ENCODE data around the gene CSF3R.
"Not testable (repeated sequence)": the region's sequence is repeated elsewhere in the genome, so short reads cannot be mapped to it uniquely, and the experiment has no call there.

The CSF3R gene

GRCh38 chr1:36511804-36512798, 29.4 kb upstream of the CSF3R start:
- DNase-seq = no peak
- H3K9me3 ChIP-seq (ENCODE audit: severe bottlenecking) = no peaks in the 10 kb centered on the region
- H3K36me3 ChIP-seq = no peaks in the 10 kb centered on the region
- H3K27me3 ChIP-seq (ENCODE audit: insufficient read depth, low read depth, severe bottlenecking) = no peaks in the 10 kb centered on the region
- no peak overlapping the region for H3K4me3 ChIP-seq (ENCODE audit: low read depth, low read length)
- TF ChIP-seq CTCF (IDR thresholded peaks at IDR 0.05; ENCODE audit: low read depth, low read length) = no peak
- no peak overlapping the region for H3K27ac ChIP-seq

GRCh38 chr1:36511220-36511619, 28.5 kb upstream of the CSF3R start:
- DNase-seq; H3K27ac ChIP-seq; H3K9me3 ChIP-seq (ENCODE audit: severe bottlenecking); H3K4me3 ChIP-seq (ENCODE audit: low read depth, low read length); H3K36me3 ChIP-seq; H3K27me3 ChIP-seq (ENCODE audit: insufficient read depth, low read depth, severe bottlenecking): not testable (repeated sequence)

- no peak for DNase-seq
- Histone ChIP-seq H3K36me3 (no peaks in the 10 kb centered on the region), H3K9me3 (ENCODE audit: severe bottlenecking) (no peaks in the 10 kb centered on the region), H3K4me3 (ENCODE audit: low read depth, low read length) (no peak overlapping the region), H3K27ac (no peak overlapping the region), H3K27me3 (ENCODE audit: insufficient read depth, low read depth, severe bottlenecking) (no peaks in the 10 kb centered on the region)
- no peak for TF ChIP-seq CTCF (IDR thresholded peaks at IDR 0.05; ENCODE audit: low read depth, low read length)
These were observed 27.7 kb upstream of the CSF3R start for GRCh38 chr1:36510418-36510817.

GRCh38 chr1:36508257-36508656, 25.5 kb upstream of the CSF3R start:
- no peak for TF ChIP-seq CTCF (IDR thresholded peaks at IDR 0.05; ENCODE audit: low read depth, low read length)
- Histone ChIP-seq H3K27ac (no peak overlapping the region), H3K9me3 (ENCODE audit: severe bottlenecking) (no peaks in the 10 kb centered on the region), H3K36me3 (no peaks in the 10 kb centered on the region), H3K27me3 (ENCODE audit: insufficient read depth, low read depth, severe bottlenecking) (no peaks in the 10 kb centered on the region), H3K4me3 (ENCODE audit: low read depth, low read length) (no peak overlapping the region)
- DNase-seq = no peak

- Histone ChIP-seq H3K27me3 (ENCODE audit: insufficient read depth, low read depth, severe bottlenecking) (no peaks in the 10 kb centered on the region), H3K27ac (no peak overlapping the region), H3K4me3 (ENCODE audit: low read depth, low read length) (no peak overlapping the region), H3K36me3 (no peaks in the 10 kb centered on the region), H3K9me3 (ENCODE audit: severe bottlenecking) (no peaks in the 10 kb centered on the region)
- DNase-seq = no peak
- no peak for TF ChIP-seq CTCF (IDR thresholded peaks at IDR 0.05; ENCODE audit: low read depth, low read length)
These were observed 23.7 kb upstream of the CSF3R start for GRCh38 chr1:36506276-36506920.

- Histone ChIP-seq H3K27me3 (ENCODE audit: insufficient read depth, low read depth, severe bottlenecking) (no peaks in the 10 kb centered on the region), H3K9me3 (ENCODE audit: severe bottlenecking) (no peaks in the 10 kb centered on the region), H3K4me3 (ENCODE audit: low read depth, low read length) (no peak overlapping the region), H3K27ac (no peak overlapping the region), H3K36me3 (no peaks in the 10 kb centered on the region)
- DNase-seq = no peak
- no peak for TF ChIP-seq CTCF (IDR thresholded peaks at IDR 0.05; ENCODE audit: low read depth, low read length)
These were observed 21.0 kb upstream of the CSF3R start for GRCh38 chr1:36503733-36504132.

Measured in WERI-Rb-1 (cell line).